Measurements from ENCODE around the gene PPP2R3C.

DNA sequence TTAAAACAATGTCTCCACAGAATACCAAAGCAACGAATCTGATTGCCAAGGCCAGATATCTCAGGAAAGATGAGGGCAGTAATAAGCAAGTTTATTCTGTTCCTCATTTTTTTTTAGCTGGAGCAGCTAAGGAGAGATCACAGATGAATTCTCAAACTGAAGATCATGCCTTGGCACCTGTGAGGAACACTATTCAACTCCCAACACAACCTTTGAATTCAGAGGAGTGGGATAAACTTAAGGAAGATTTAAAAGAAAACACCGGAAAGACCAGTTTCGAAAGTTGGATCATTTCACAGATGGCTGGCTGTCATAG, 1.6 kb upstream of the PPP2R3C start:
- TF ChIP-seq POLR2A (IDR thresholded peaks at IDR 0.05), result no peak
- TF ChIP-seq, protein P1, sequence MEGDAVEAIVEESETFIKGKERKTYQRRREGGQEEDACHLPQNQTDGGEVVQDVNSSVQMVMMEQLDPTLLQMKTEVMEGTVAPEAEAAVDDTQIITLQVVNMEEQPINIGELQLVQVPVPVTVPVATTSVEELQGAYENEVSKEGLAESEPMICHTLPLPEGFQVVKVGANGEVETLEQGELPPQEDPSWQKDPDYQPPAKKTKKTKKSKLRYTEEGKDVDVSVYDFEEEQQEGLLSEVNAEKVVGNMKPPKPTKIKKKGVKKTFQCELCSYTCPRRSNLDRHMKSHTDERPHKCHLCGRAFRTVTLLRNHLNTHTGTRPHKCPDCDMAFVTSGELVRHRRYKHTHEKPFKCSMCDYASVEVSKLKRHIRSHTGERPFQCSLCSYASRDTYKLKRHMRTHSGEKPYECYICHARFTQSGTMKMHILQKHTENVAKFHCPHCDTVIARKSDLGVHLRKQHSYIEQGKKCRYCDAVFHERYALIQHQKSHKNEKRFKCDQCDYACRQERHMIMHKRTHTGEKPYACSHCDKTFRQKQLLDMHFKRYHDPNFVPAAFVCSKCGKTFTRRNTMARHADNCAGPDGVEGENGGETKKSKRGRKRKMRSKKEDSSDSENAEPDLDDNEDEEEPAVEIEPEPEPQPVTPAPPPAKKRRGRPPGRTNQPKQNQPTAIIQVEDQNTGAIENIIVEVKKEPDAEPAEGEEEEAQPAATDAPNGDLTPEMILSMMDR (IDR thresholded peaks at IDR 0.05), result no peak
